Thoracic aorta (tissue), 2 donors: ENCODE results near the gene LARP1B. TPM values are rescaled to one million over a fixed set of nuclear protein-coding genes. Genes with fewer than 3 reads are reported as not detected.
"Not testable (repeated sequence)": the region's sequence is repeated elsewhere in the genome, so short reads cannot be mapped to it uniquely, and the experiment has no call there.

Experiments used
- ATAC-seq: fragments of 150-250 bp; one replicate; pipeline ENCODE4 v1.8.0; 2017; ENCODE audit warnings: low read depth; ENCODE audit not compliant: insufficient number of reproducible peaks, low FRiP score
- DNase-seq: peaks from one replicate; pipeline ENCODE4 v3.0.0-alpha.2; 2020; ENCODE audit warnings: low spot score
- H3K27ac ChIP-seq, 2 donors: fragments of 200-600 bp; sonication (generic); 1 replicate in 1 of 2; 2 replicates in 1 of 2; pipeline ENCODE4 v1.5.1; 2016; ENCODE audit warnings: mild to moderate bottlenecking in 2 of 2, moderate library complexity in 2 of 2
- H3K27me3 ChIP-seq: fragments of 200-600 bp; sonication (generic); replicated peaks from 2 replicates; pipeline ENCODE4 v1.6.0; 2016; ENCODE audit warnings: mild to moderate bottlenecking; ENCODE audit not compliant: insufficient read depth
- H3K36me3 ChIP-seq: fragments of 200-600 bp; sonication (generic); one replicate; pipeline ENCODE4 v1.5.1; 2016
- H3K4me1 ChIP-seq, 2 donors: fragments of 200-600 bp; sonication (generic); 1 replicate in 1 of 2; 2 replicates in 1 of 2; pipeline versions ENCODE4 v1.5.1 to v1.6.0; 2016; ENCODE audit warnings: low read depth in 2 of 2, mild to moderate bottlenecking in 1 of 2; ENCODE audit not compliant: control insufficient read depth in 1 of 2
- H3K4me3 ChIP-seq: fragments of 200-600 bp; sonication (generic); 2 replicates; pipeline ENCODE4 v1.5.1; 2016; ENCODE audit warnings: mild to moderate bottlenecking
- H3K9me3 ChIP-seq: fragments of 200-600 bp; sonication (generic); 2 replicates; pipeline ENCODE4 v1.5.1; 2016
- CTCF ChIP-seq: fragments of 200-600 bp; sonication (generic); IDR thresholded peaks from one replicate; pipeline ENCODE4 v1.5.1; 2019; ENCODE audit warnings: antibody characterized with exemption
- total RNA-seq, 2 donors: library from RNA; depleted of rRNA; stranded (reverse); fragments of >200 nt; gene quantifications; one replicate each; pipeline versions ENCODE4 v1.1.0 to v1.2.3, GENCODE V29; 2016

The LARP1B gene
- total RNA-seq, 2 donors from 2014 or later, result 24.9 to 42.5 TPM

GRCh38 chr4:128241981-128242380, 180.9 kb downstream of the LARP1B start:
- Histone ChIP-seq H3K36me3 (no peaks in the 10 kb centered on the region), H3K4me3 (no peak overlapping the region), H3K9me3 (no peaks in the 10 kb centered on the region), H3K27me3 (no peaks in the 10 kb centered on the region), H3K4me1 (no peaks in the 10 kb centered on the region), H3K27ac (no peak overlapping the region)
- ATAC-seq (no peak), DNase-seq (no peak)
- TF ChIP-seq CTCF, result no peak

GRCh38 chr4:128242601-128243000, 181.5 kb downstream of the LARP1B start:
- DNase-seq (no peak), ATAC-seq (no peak)
- no peak overlapping the region for H3K27ac ChIP-seq
- no peak overlapping the region for H3K4me3 ChIP-seq
- no peaks in the 10 kb centered on the region for H3K4me1 ChIP-seq
- no peaks in the 10 kb centered on the region for H3K27me3 ChIP-seq
- no peaks in the 10 kb centered on the region for H3K9me3 ChIP-seq
- no peaks in the 10 kb centered on the region for H3K36me3 ChIP-seq
- TF ChIP-seq CTCF, result no peak

GRCh38 chr4:128244379-128244778, 183.3 kb downstream of the LARP1B start:
- Histone ChIP-seq H3K36me3 (no peaks in the 10 kb centered on the region), H3K27ac (no peak overlapping the region), H3K4me1 (no peaks in the 10 kb centered on the region), H3K27me3 (no peaks in the 10 kb centered on the region), H3K9me3 (no peaks in the 10 kb centered on the region), H3K4me3 (no peak overlapping the region)
- TF ChIP-seq CTCF, result no peak
- DNase-seq (no peak), ATAC-seq (no peak)

GRCh38 chr4:128245391-128245790, 184.3 kb downstream of the LARP1B start:
- H3K9me3 ChIP-seq, H3K4me1 ChIP-seq, H3K27ac ChIP-seq, H3K4me3 ChIP-seq, H3K27me3 ChIP-seq, DNase-seq, H3K36me3 ChIP-seq, ATAC-seq: not testable (repeated sequence)

GRCh38 chr4:128247906-128248305, 186.8 kb downstream of the LARP1B start:
- no peak for TF ChIP-seq CTCF
- H3K4me3 ChIP-seq, result no peak overlapping the region
- no peaks in the 10 kb centered on the region for H3K36me3 ChIP-seq
- DNase-seq (no peak), ATAC-seq (no peak)
- no peak overlapping the region for H3K27ac ChIP-seq
- H3K9me3 ChIP-seq, result no peaks in the 10 kb centered on the region
- H3K4me1 ChIP-seq, result no peaks in the 10 kb centered on the region
- H3K27me3 ChIP-seq, result no peaks in the 10 kb centered on the region
